ENCODE data around the gene PSMB2. TPM values are rescaled to one million over a fixed set of nuclear protein-coding genes. Genes with fewer than 3 reads are reported as not detected.

The PSMB2 gene
- total and polyA plus RNA-seq, 10 of the 15 experiments (the other 5 are each of a cell fraction or from before 2014, with no cell fraction given) = 71.7 to 299 (median 145) TPM

- no peak overlapping the region for H3K4me2 ChIP-seq (ENCODE audit: control insufficient read depth, insufficient read depth)
- DNase-seq (ENCODE audit: low read depth, low spot score) = no peak
- H3K9me3 ChIP-seq (replicated peaks; ENCODE audit: control insufficient read depth, insufficient read depth, low read length) = no peaks in the 10 kb centered on the region
- H3K79me2 ChIP-seq (ENCODE audit: control insufficient read depth, insufficient read depth, low read length) = peaks cover 6% of the 10 kb centered on the region
- intact Hi-C loops (cut with micrococcal nuclease; ENCODE audit: unreplicated experiment) = no loop called here
- H3K9ac ChIP-seq (ENCODE audit: control insufficient read depth, insufficient read depth, low read length) = no peak overlapping the region
- RAD21 ChIA-PET (ENCODE audit: unreplicated experiment) = interaction anchor here (0.6 kb wide), 1 partner anchor 77 kb away, joined by 3 read pairs; no protein-coding TSS in a partner anchor
- CTCF ChIA-PET = interaction anchor here (0.7 to 3.6 kb wide), 4 partner anchors 8 to 251 kb away, joined by 3 to 20 read pairs (median 6); no protein-coding TSS in a partner anchor
- no TSS peak for BruUV-seq (replicated peaks)
- SMC1A ChIA-PET (ENCODE audit: uncharacterized antibody, unreplicated experiment) = interaction anchor here (1.0 kb wide), 1 partner anchor 8 kb away, joined by 3 read pairs; no protein-coding TSS in a partner anchor
- H3K27me3 ChIP-seq (replicated peaks in 1 of 2; ENCODE audit: control insufficient read depth in 2 of 2, insufficient read depth in 2 of 2, low read length in 1 of 2) = no peaks in the 10 kb centered on the region; a peak in 3 of 4 replicates
- no peak for FAIRE-seq
- in situ Hi-C loops (cut with MboI) = no loop called here
- POLR2A ChIA-PET = no interaction called here
- H3K27ac ChIP-seq (ENCODE audit: control insufficient read depth, insufficient read depth) = no peak overlapping the region
- no peaks in the 10 kb centered on the region for H3K4me1 ChIP-seq (ENCODE audit: control insufficient read depth, insufficient read depth, low read length)
- no peak overlapping the region for H2AFZ ChIP-seq (ENCODE audit: control insufficient read depth, low read depth, low read length)
- no peaks in the 10 kb centered on the region for H4K20me1 ChIP-seq (ENCODE audit: control insufficient read depth, insufficient read depth)
- no peak for TF ChIP-seq NR2C1 (IDR thresholded peaks at IDR 0.05)
- TF ChIP-seq PAX8 (IDR thresholded peaks at IDR 0.05) = no peak
- no peak for TF ChIP-seq SIX5 (IDR thresholded peaks at IDR 0.05; ENCODE audit: low read depth, low read length, severe bottlenecking)
- no peak for TF ChIP-seq TBL1XR1 (IDR thresholded peaks at IDR 0.05; ENCODE audit: low read depth, low read length)
- no peak for ATAC-seq
- H3K36me3 ChIP-seq (ENCODE audit: control insufficient read depth in 2 of 2, insufficient read depth in 2 of 2, low read length in 1 of 2) = no peaks in the 10 kb centered on the region
- no peak overlapping the region for H3K4me3 ChIP-seq
- WGBS (ENCODE audit: insufficient coverage, insufficient replicate concordance, low lambda C conversion rate, missing lambda C conversion rate) = 0% methylated on average over 3 of the region's 3 CpGs
These were observed 4.7 kb upstream of the PSMB2 start for GRCh38 chr1:35646043-35646442.

GRCh38 chr1:35644204-35644603 lies 2.9 kb upstream of the PSMB2 start:
- no peaks in the 10 kb centered on the region for H3K4me1 ChIP-seq (ENCODE audit: control insufficient read depth, insufficient read depth, low read length)
- POLR2A ChIA-PET = no interaction called here
- RAD21 ChIA-PET (ENCODE audit: unreplicated experiment) = no interaction called here
- H3K4me3 ChIP-seq = no peak overlapping the region
- WGBS (ENCODE audit: insufficient coverage, insufficient replicate concordance, low lambda C conversion rate, missing lambda C conversion rate) = 11% methylated on average over 2 of the region's 2 CpGs
- in situ Hi-C loops (cut with MboI) = no loop called here
- CTCF ChIA-PET = interaction anchor here (1.8 to 3.6 kb wide), 2 partner anchors 71 to 76 kb away, joined by 7 to 20 read pairs; no protein-coding TSS in a partner anchor
- no peak overlapping the region for H2AFZ ChIP-seq (ENCODE audit: control insufficient read depth, low read depth, low read length)
- H4K20me1 ChIP-seq (ENCODE audit: control insufficient read depth, insufficient read depth) = no peaks in the 10 kb centered on the region
- H3K9ac ChIP-seq (ENCODE audit: control insufficient read depth, insufficient read depth, low read length) = no peak overlapping the region
- H3K27ac ChIP-seq (ENCODE audit: control insufficient read depth, insufficient read depth) = no peak overlapping the region
- ATAC-seq (no peak), DNase-seq (ENCODE audit: low read depth, low spot score) (no peak), FAIRE-seq (no peak)
- intact Hi-C loops (cut with micrococcal nuclease; ENCODE audit: unreplicated experiment) = loop anchor here (5.0 kb wide), 1 partner anchor 128 kb away; no protein-coding TSS in a partner anchor
- no peaks in the 10 kb centered on the region for H3K9me3 ChIP-seq (replicated peaks; ENCODE audit: control insufficient read depth, insufficient read depth, low read length)
- SMC1A ChIA-PET (ENCODE audit: uncharacterized antibody, unreplicated experiment) = no interaction called here
- H3K79me2 ChIP-seq (ENCODE audit: control insufficient read depth, insufficient read depth, low read length) = peaks cover 25% of the 10 kb centered on the region
- no TSS peak for BruUV-seq (replicated peaks)
- TF ChIP-seq EED (IDR thresholded peaks at IDR 0.05; ENCODE audit: low read depth) (no peak), POLR2AphosphoS5 (IDR thresholded peaks at IDR 0.05; ENCODE audit: low read length) (no peak), GATAD2B (conservative IDR thresholded peaks at IDR 0.05; ENCODE audit: low read depth) (no peak), CBX3 (IDR thresholded peaks at IDR 0.05; ENCODE audit: borderline replicate concordance, low read depth) (no peak), E2F8 (IDR thresholded peaks at IDR 0.05; ENCODE audit: low read depth, partially characterized antibody) (no peak), RB1 (IDR thresholded peaks at IDR 0.05; ENCODE audit: borderline replicate concordance) (no peak), NBN (IDR thresholded peaks at IDR 0.05) (no peak), BCL11A (IDR thresholded peaks at IDR 0.05; ENCODE audit: low read depth, low read length) (no peak), RELA (IDR thresholded peaks at IDR 0.05; ENCODE audit: borderline replicate concordance, partially characterized antibody) (no peak), MXI1 (IDR thresholded peaks at IDR 0.05; ENCODE audit: low read depth, low read length) (no peak)
- TF ChIP-seq, protein P1, sequence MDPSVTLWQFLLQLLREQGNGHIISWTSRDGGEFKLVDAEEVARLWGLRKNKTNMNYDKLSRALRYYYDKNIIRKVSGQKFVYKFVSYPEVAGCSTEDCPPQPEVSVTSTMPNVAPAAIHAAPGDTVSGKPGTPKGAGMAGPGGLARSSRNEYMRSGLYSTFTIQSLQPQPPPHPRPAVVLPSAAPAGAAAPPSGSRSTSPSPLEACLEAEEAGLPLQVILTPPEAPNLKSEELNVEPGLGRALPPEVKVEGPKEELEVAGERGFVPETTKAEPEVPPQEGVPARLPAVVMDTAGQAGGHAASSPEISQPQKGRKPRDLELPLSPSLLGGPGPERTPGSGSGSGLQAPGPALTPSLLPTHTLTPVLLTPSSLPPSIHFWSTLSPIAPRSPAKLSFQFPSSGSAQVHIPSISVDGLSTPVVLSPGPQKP (IDR thresholded peaks at IDR 0.05; ENCODE audit: low read depth, low read length) = no peak
- TF ChIP-seq, protein P2, sequence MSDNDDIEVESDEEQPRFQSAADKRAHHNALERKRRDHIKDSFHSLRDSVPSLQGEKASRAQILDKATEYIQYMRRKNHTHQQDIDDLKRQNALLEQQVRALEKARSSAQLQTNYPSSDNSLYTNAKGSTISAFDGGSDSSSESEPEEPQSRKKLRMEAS (IDR thresholded peaks at IDR 0.05; ENCODE audit: low read depth, low read length) = no peak
- H3K27me3 ChIP-seq (replicated peaks in 1 of 2; ENCODE audit: control insufficient read depth in 2 of 2, insufficient read depth in 2 of 2, low read length in 1 of 2) = no peaks in the 10 kb centered on the region; a peak in 3 of 4 replicates
- H3K36me3 ChIP-seq (ENCODE audit: control insufficient read depth in 2 of 2, insufficient read depth in 2 of 2, low read length in 1 of 2) = no peaks in the 10 kb centered on the region
- no peak overlapping the region for H3K4me2 ChIP-seq (ENCODE audit: control insufficient read depth, insufficient read depth)
